GM12892 (cell line): ENCODE data around the gene REEP1.
A peak's percentile ranks its signal among the peaks of the same experiment; 100 is the strongest.

Experiments used
- DNase-seq: peaks from one replicate; pipeline ENCODE4 v3.0.0; 2011; ENCODE audit not compliant: insufficient read length
- FAIRE-seq: peaks from 2 replicates; lab custom pipeline; 2011; peaks lifted over from hg19 to GRCh38; lab: Jason Lieb, UNC
- POLR2A ChIP-seq: IDR thresholded peaks from 2 replicates; pipeline ENCODE4 v1.6.1; 2011; ENCODE audit warnings: low read depth, low read length, control low read depth
- POLR2AphosphoS5 ChIP-seq: IDR thresholded peaks from 2 replicates; pipeline ENCODE4 v1.6.1; 2011; ENCODE audit warnings: low read depth, low read length, control low read depth
- TAF1 ChIP-seq: IDR thresholded peaks from 2 replicates; pipeline ENCODE4 v1.6.1; 2011; ENCODE audit warnings: low read depth, mild to moderate bottlenecking, control low read depth, low read length, borderline replicate concordance

Gene REEP1

DNA sequence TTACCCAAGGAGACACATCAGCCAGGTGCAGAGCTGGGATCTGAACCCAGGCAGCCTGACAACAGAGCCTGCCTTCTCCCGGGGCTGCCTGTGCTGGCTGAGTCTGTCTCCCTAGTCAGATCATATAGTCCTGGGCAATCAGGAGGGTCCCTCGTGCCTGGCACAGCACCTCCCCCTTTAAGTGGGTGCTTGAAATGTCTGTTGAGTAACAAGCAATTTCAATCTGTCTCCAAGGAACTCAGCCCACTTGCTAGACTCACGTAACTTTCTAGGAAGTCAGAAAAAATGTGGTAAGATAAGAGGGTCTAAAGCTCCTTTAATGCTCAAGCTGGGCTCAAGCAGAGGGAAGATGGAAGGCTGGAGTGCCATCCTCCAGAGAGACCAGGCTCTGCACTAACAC, 51.9 kb downstream of the REEP1 start:
- TF ChIP-seq POLR2AphosphoS5 (no peak), POLR2A (no peak), TAF1 (no peak)
- FAIRE-seq (no peak), DNase-seq (no peak)

GRCh38 chr2:86284987-86285386, 52.4 kb downstream of the REEP1 start:
- FAIRE-seq (no peak), DNase-seq (no peak)
- TF ChIP-seq POLR2A (no peak), TAF1 (no peak), POLR2AphosphoS5 (no peak)

- FAIRE-seq (no peak), DNase-seq (no peak)
- TF ChIP-seq TAF1 (no peak), POLR2AphosphoS5 (no peak), POLR2A (no peak)
Measured at GRCh38 chr2:86284401-86284841, 53.0 kb downstream of the REEP1 start.

- DNase-seq: no peak
- TF ChIP-seq POLR2A (no peak), TAF1 (no peak), POLR2AphosphoS5 (no peak)
- no peak for FAIRE-seq
Measured at GRCh38 chr2:86283411-86284030, 53.9 kb downstream of the REEP1 start.

GRCh38 chr2:86281066-86281700, 56.2 kb downstream of the REEP1 start:
- TF ChIP-seq POLR2AphosphoS5 (no peak), POLR2A (no peak), TAF1 (no peak)
- DNase-seq (no peak), FAIRE-seq (no peak)

DNA sequence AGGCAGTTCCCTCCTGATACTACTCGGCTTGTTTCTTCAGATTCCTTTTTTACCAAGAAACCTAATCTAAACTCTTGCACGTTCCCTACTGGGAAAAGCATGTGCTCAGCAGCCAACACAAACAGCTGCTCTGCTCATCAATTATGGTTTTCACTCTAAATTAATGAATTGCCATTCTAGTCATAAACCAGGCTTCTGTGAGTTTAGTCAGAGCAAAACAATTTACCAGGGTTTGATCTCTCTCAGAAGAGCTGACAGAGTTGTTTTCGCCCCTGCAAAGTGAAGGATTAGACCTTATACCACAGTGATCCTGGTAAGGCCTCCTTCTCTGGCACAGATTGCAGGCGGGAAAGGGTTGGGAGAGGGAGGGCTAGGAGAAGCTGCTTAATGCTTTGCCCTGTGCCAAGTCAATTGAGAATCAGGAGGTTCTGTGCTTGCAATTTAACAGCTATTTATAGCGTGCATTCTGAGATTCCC, 57.2 kb downstream of the REEP1 start:
- DNase-seq (no peak), FAIRE-seq (no peak)
- TF ChIP-seq POLR2AphosphoS5 (no peak), POLR2A (no peak), TAF1 (no peak)

DNA sequence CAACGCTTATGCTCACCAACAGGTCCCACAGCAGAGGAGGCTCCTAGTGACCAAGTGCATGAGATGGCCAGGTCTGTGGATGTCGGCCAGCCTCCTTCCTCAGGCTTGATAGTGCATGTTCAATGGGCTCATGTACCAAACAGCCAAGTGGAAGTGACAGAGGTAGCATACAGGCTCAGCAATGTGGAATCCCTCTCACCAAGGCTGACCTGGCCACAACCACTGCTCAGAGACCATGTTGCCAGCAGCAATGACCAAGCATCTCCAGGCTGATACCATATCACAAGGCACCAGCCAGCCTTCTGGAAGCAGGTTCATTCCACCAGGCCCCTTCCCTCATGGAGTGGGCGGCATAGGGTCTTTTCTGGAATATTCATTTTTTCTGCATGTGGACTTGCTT, 61.5 kb downstream of the REEP1 start:
- FAIRE-seq (no peak), DNase-seq (no peak)
- TF ChIP-seq POLR2AphosphoS5: no peak
- no peak for TF ChIP-seq TAF1
- TF ChIP-seq POLR2A: no peak

DNA sequence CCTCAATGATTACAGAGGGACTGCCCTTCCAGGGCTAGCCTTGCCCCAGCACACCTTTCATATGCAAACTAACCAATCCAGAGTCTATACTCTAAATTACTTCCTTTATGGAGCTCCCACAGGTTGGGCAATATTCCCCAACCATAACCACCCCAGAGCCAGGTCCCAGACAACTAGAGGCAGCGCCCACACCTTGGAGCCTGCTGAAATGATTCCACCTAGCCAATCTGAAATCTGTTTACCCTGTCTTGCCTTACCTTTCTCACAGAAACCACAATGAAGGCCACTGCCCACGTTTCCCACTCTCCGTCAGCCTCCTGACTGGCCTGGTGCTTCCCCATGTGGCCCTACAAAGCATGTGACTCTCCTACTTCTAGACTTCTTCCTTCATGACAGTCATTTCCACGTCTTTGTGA, 62.0 kb downstream of the REEP1 start:
- no peak for DNase-seq
- TF ChIP-seq TAF1: no peak
- no peak for TF ChIP-seq POLR2AphosphoS5
- TF ChIP-seq POLR2A: no peak
- peak; percentile 33 for FAIRE-seq

DNA sequence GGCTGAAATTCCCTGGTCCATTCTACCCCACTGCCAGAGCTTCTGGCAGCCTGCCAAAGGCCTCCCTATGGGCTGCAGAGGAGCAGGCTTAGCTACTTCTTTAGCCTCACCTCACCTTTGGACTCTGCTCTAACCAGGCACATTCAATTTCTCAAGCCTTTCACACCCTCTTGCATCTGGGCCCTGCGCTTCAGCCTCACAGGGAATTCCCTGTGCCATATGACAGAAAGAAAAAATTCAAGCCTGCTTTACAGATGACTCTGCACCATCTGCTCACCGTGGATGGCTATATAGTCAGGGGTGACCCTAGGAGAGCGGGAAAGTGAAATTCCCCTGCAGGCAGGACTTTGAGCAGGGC, 62.5 kb downstream of the REEP1 start:
- no peak for DNase-seq
- FAIRE-seq: peak; percentile 56
- TF ChIP-seq POLR2AphosphoS5 (no peak), TAF1 (no peak), POLR2A (no peak)

- peak; percentile 82 for FAIRE-seq
- DNase-seq: no peak
- TF ChIP-seq POLR2A (no peak), TAF1 (no peak), POLR2AphosphoS5 (no peak)
Measured at GRCh38 chr2:86274265-86274917, 63.0 kb downstream of the REEP1 start.

GRCh38 chr2:86272111-86272510, 65.3 kb downstream of the REEP1 start:
- no peak for FAIRE-seq
- TF ChIP-seq POLR2A (no peak), POLR2AphosphoS5 (no peak), TAF1 (no peak)
- no peak for DNase-seq
